SJSA1 (cell line): ENCODE data around the gene PPFIA2. TPM values are rescaled to one million over a fixed set of nuclear protein-coding genes. Genes with fewer than 3 reads are reported as not detected.

Experiments
- DNase-seq, 2 experiments: peaks; one replicate each; pipeline ENCODE4 v3.0.0-alpha.2; 2015 to 2020; ENCODE audit warnings: low spot score in 2 of 2, low read depth in 1 of 2
- H3K27ac ChIP-seq: fragments of 250-450 bp; sonication (Bioruptor Pico); 2 replicates; pipeline ENCODE4 v1.5.1; 2020; ENCODE audit warnings: mild to moderate bottlenecking, moderate library complexity
- H3K27me3 ChIP-seq: fragments of 250-450 bp; sonication (Bioruptor Pico); replicated peaks from 2 replicates; pipeline ENCODE4 v1.5.1; 2020; ENCODE audit warnings: mild to moderate bottlenecking, moderate library complexity
- H3K36me3 ChIP-seq: fragments of 250-450 bp; sonication (Bioruptor Pico); 2 replicates; pipeline ENCODE4 v1.5.1; 2020; ENCODE audit warnings: mild to moderate bottlenecking
- H3K4me1 ChIP-seq: fragments of 250-450 bp; sonication (Bioruptor Pico); replicated peaks from 2 replicates; pipeline ENCODE4 v1.6.1; 2021; ENCODE audit warnings: mild to moderate bottlenecking
- H3K4me3 ChIP-seq: fragments of 250-450 bp; sonication (Bioruptor Pico); 2 replicates; pipeline ENCODE4 v1.5.1; 2020; ENCODE audit warnings: mild to moderate bottlenecking
- H3K9me3 ChIP-seq: fragments of 250-450 bp; sonication (Bioruptor Pico); replicated peaks from 2 replicates; pipeline ENCODE4 v1.5.1; 2020; ENCODE audit warnings: mild to moderate bottlenecking
- total RNA-seq: library from RNA; depleted of rRNA; stranded (reverse); fragments of >200 nt; shearing (Covaris generic); gene quantifications from 2 replicates; pipeline ENCODE4 v1.2.3, GENCODE V29; 2014

The PPFIA2 gene
- total RNA-seq, 1 experiment from 2014 or later, result 0.47 TPM

- no peak for DNase-seq
- Histone ChIP-seq H3K36me3 (no peaks in the 10 kb centered on the region), H3K27ac (no peak overlapping the region), H3K4me3 (no peak overlapping the region), H3K4me1 (no peaks in the 10 kb centered on the region), H3K27me3 (no peaks in the 10 kb centered on the region), H3K9me3 (no peaks in the 10 kb centered on the region)
Measured at GRCh38 chr12:81314903-81315531, 444.1 kb downstream of the PPFIA2 start.

GRCh38 chr12:81303935-81304334 is 455.2 kb downstream of the PPFIA2 start:
- H3K36me3 ChIP-seq, result no peaks in the 10 kb centered on the region
- H3K9me3 ChIP-seq, result no peaks in the 10 kb centered on the region
- no peaks in the 10 kb centered on the region for H3K4me1 ChIP-seq
- no peak overlapping the region for H3K27ac ChIP-seq
- H3K4me3 ChIP-seq, result no peak overlapping the region
- no peaks in the 10 kb centered on the region for H3K27me3 ChIP-seq
- no peak for DNase-seq

- Histone ChIP-seq H3K36me3 (no peaks in the 10 kb centered on the region), H3K4me3 (no peak overlapping the region), H3K9me3 (no peaks in the 10 kb centered on the region), H3K27ac (no peak overlapping the region), H3K27me3 (no peaks in the 10 kb centered on the region), H3K4me1 (no peaks in the 10 kb centered on the region)
- no peak for DNase-seq
Measured at GRCh38 chr12:81300454-81300853, 458.7 kb downstream of the PPFIA2 start.

- H3K27ac ChIP-seq, result no peak overlapping the region
- no peaks in the 10 kb centered on the region for H3K4me1 ChIP-seq
- H3K9me3 ChIP-seq, result no peaks in the 10 kb centered on the region
- H3K36me3 ChIP-seq, result no peaks in the 10 kb centered on the region
- H3K4me3 ChIP-seq, result no peak overlapping the region
- no peaks in the 10 kb centered on the region for H3K27me3 ChIP-seq
- no peak for DNase-seq
Measured at GRCh38 chr12:81297601-81298000, 461.5 kb downstream of the PPFIA2 start.

- H3K27ac ChIP-seq, result no peak overlapping the region
- H3K27me3 ChIP-seq, result no peaks in the 10 kb centered on the region
- no peaks in the 10 kb centered on the region for H3K9me3 ChIP-seq
- no peaks in the 10 kb centered on the region for H3K4me1 ChIP-seq
- no peak overlapping the region for H3K4me3 ChIP-seq
- H3K36me3 ChIP-seq, result no peaks in the 10 kb centered on the region
- no peak for DNase-seq
Measured at GRCh38 chr12:81296556-81297305, 462.4 kb downstream of the PPFIA2 start.

GRCh38 chr12:81295251-81295650 is 463.9 kb downstream of the PPFIA2 start:
- no peaks in the 10 kb centered on the region for H3K36me3 ChIP-seq

GRCh38 chr12:81294325-81295190 is 464.6 kb downstream of the PPFIA2 start:
- H3K4me1 ChIP-seq, result no peaks in the 10 kb centered on the region
- no peak overlapping the region for H3K4me3 ChIP-seq
- no peaks in the 10 kb centered on the region for H3K36me3 ChIP-seq
- DNase-seq, result no peak
- H3K9me3 ChIP-seq, result no peaks in the 10 kb centered on the region
- H3K27ac ChIP-seq, result no peak overlapping the region
- no peaks in the 10 kb centered on the region for H3K27me3 ChIP-seq

More at GRCh38 chr12:81295251-81295650, 463.9 kb downstream of the PPFIA2 start:
- no peak overlapping the region for H3K4me3 ChIP-seq
- no peak for DNase-seq
- H3K27me3 ChIP-seq, result no peaks in the 10 kb centered on the region
- H3K27ac ChIP-seq, result no peak overlapping the region
- H3K9me3 ChIP-seq, result no peaks in the 10 kb centered on the region
- H3K4me1 ChIP-seq, result no peaks in the 10 kb centered on the region

- H3K27me3 ChIP-seq, result no peaks in the 10 kb centered on the region
- no peak for DNase-seq
- no peak overlapping the region for H3K4me3 ChIP-seq
- H3K9me3 ChIP-seq, result no peaks in the 10 kb centered on the region
- no peaks in the 10 kb centered on the region for H3K36me3 ChIP-seq
- H3K27ac ChIP-seq, result no peak overlapping the region
- H3K4me1 ChIP-seq, result no peaks in the 10 kb centered on the region
Measured at GRCh38 chr12:81288651-81289050, 470.5 kb downstream of the PPFIA2 start.

GRCh38 chr12:81284137-81284536 is 475.0 kb downstream of the PPFIA2 start:
- H3K4me3 ChIP-seq, result no peak overlapping the region
- no peak for DNase-seq
- H3K9me3 ChIP-seq, result no peaks in the 10 kb centered on the region
- H3K27me3 ChIP-seq, result no peaks in the 10 kb centered on the region
- no peak overlapping the region for H3K27ac ChIP-seq
- H3K36me3 ChIP-seq, result no peaks in the 10 kb centered on the region
- no peaks in the 10 kb centered on the region for H3K4me1 ChIP-seq

- no peak for DNase-seq
- Histone ChIP-seq H3K4me3 (no peak overlapping the region), H3K36me3 (no peaks in the 10 kb centered on the region), H3K4me1 (no peaks in the 10 kb centered on the region), H3K9me3 (no peaks in the 10 kb centered on the region), H3K27me3 (no peaks in the 10 kb centered on the region), H3K27ac (no peak overlapping the region)
Measured at GRCh38 chr12:81274637-81275529, 484.3 kb downstream of the PPFIA2 start.

GRCh38 chr12:81270385-81270784 is 488.8 kb downstream of the PPFIA2 start:
- Histone ChIP-seq H3K27ac (no peak overlapping the region), H3K27me3 (no peaks in the 10 kb centered on the region), H3K4me3 (no peak overlapping the region), H3K36me3 (no peaks in the 10 kb centered on the region), H3K9me3 (no peaks in the 10 kb centered on the region), H3K4me1 (no peaks in the 10 kb centered on the region)
- DNase-seq, result no peak

- H3K27me3 ChIP-seq, result no peaks in the 10 kb centered on the region
- no peak overlapping the region for H3K27ac ChIP-seq
- DNase-seq, result no peak
- H3K4me1 ChIP-seq, result no peaks in the 10 kb centered on the region
- H3K4me3 ChIP-seq, result no peak overlapping the region
- no peaks in the 10 kb centered on the region for H3K36me3 ChIP-seq
- H3K9me3 ChIP-seq, result no peaks in the 10 kb centered on the region
Measured at GRCh38 chr12:81263072-81263471, 496.1 kb downstream of the PPFIA2 start.

GRCh38 chr12:81261508-81262207 is 497.5 kb downstream of the PPFIA2 start:
- no peak for DNase-seq
- Histone ChIP-seq H3K36me3 (no peaks in the 10 kb centered on the region), H3K27me3 (no peaks in the 10 kb centered on the region), H3K9me3 (no peaks in the 10 kb centered on the region), H3K4me3 (no peak overlapping the region), H3K4me1 (no peaks in the 10 kb centered on the region), H3K27ac (no peak overlapping the region)
